ENCODE results near the gene UBE2G2. TPM values are rescaled to one million over a fixed set of nuclear protein-coding genes. Genes with fewer than 3 reads are reported as not detected.

The UBE2G2 gene
- total and polyA plus RNA-seq, 4 donors = 27.4 to 83.5 (median 40.9) TPM

- Histone ChIP-seq H3K4me3 (ENCODE audit: low read depth in 1 of 3, low read length in 3 of 3) (peak overlapping the region; percentile 38 to 76 (median 66)), H3K27me3 (ENCODE audit: control insufficient read depth in 4 of 4, insufficient read depth in 4 of 4, low read length in 3 of 4) (no peaks in the 10 kb centered on the region), H3K4me1 (ENCODE audit: control insufficient read depth in 4 of 4, insufficient read depth in 4 of 4, low read length in 3 of 4) (peaks cover 6 to 14% (median 12%) of the 10 kb centered on the region in 4 donors), H3K9ac (ENCODE audit: low read depth in 1 of 2, low read length in 2 of 2) (no peak overlapping the region), H3K36me3 (ENCODE audit: control insufficient read depth in 4 of 4, insufficient read depth in 3 of 4, low read depth in 1 of 4, low read length in 3 of 4) (peaks cover 0 to 4% (median 3%) of the 10 kb centered on the region in 4 donors), H3K27ac (ENCODE audit: low read depth in 1 of 2, low read length in 2 of 2) (peak overlapping the region; percentile 70 to 85), H3K9me3 (ENCODE audit: control insufficient read depth in 4 of 4, low read length in 3 of 4) (peaks cover 0 to 5% (median 3%) of the 10 kb centered on the region in 4 donors)
- peak; percentile 97 for DNase-seq (ENCODE audit: low spot score)
- 4% methylated on average over 43 of the region's 43 CpGs for WGBS
- TF ChIP-seq SP1 (IDR thresholded peaks at IDR 0.05) (peak; percentile 30), YY1 (IDR thresholded peaks at IDR 0.05) (no peak), RAD21 (IDR thresholded peaks at IDR 0.05) (peak in 1 of 2 donors; percentile 7), REST (IDR thresholded peaks at IDR 0.05) (no peak)
Observed at GRCh38 chr21:44817506-44817880, 15.9 kb upstream of the UBE2G2 start.

GRCh38 chr21:44816761-44817505 lies 15.3 kb upstream of the UBE2G2 start:
- no peak overlapping the region for H3K9ac ChIP-seq (ENCODE audit: low read depth in 1 of 2, low read length in 2 of 2)
- H3K4me3 ChIP-seq (ENCODE audit: low read depth in 1 of 3, low read length in 3 of 3) = peak overlapping the region; percentile 38 to 76 (median 66)
- whole genome bisulfite sequencing = 68% methylated on average over 57 of the region's 57 CpGs
- H3K4me1 ChIP-seq (ENCODE audit: control insufficient read depth in 4 of 4, insufficient read depth in 4 of 4, low read length in 3 of 4) = peaks cover 6 to 14% (median 12%) of the 10 kb centered on the region in 4 donors
- H3K36me3 ChIP-seq (ENCODE audit: control insufficient read depth in 4 of 4, insufficient read depth in 3 of 4, low read depth in 1 of 4, low read length in 3 of 4) = peaks cover 0 to 7% (median 4%) of the 10 kb centered on the region in 4 donors
- TF ChIP-seq REST (IDR thresholded peaks at IDR 0.05) = no peak
- no peak for TF ChIP-seq SP1 (IDR thresholded peaks at IDR 0.05)
- TF ChIP-seq RAD21 (IDR thresholded peaks at IDR 0.05) = no peak
- no peak for TF ChIP-seq MAX (IDR thresholded peaks at IDR 0.05)
- TF ChIP-seq FOXA2 (IDR thresholded peaks at IDR 0.05) = no peak
- TF ChIP-seq NR2F2 (IDR thresholded peaks at IDR 0.05) = no peak
- no peak for TF ChIP-seq FOXA1 (IDR thresholded peaks at IDR 0.05)
- no peak for TF ChIP-seq RXRA (IDR thresholded peaks at IDR 0.05)
- no peak for TF ChIP-seq CTCF (IDR thresholded peaks at IDR 0.05; ENCODE audit: low read depth, low read length, missing input control)
- no peaks in the 10 kb centered on the region for H3K27me3 ChIP-seq (ENCODE audit: control insufficient read depth in 4 of 4, insufficient read depth in 4 of 4, low read length in 3 of 4)
- DNase-seq (ENCODE audit: low spot score) = no peak
- peak overlapping the region in 1 of 2 donors; percentile 7 for H3K27ac ChIP-seq (ENCODE audit: low read depth in 1 of 2, low read length in 2 of 2)
- H3K9me3 ChIP-seq (ENCODE audit: control insufficient read depth in 4 of 4, low read length in 3 of 4) = peaks cover 0 to 5% (median 3%) of the 10 kb centered on the region in 4 donors
